Effector CD8-positive, alpha-beta T cell (primary cell): ENCODE results near the gene ZNF587B.
"Not testable (repeated sequence)": the region's sequence is repeated elsewhere in the genome, so short reads cannot be mapped to it uniquely, and the experiment has no call there.

Experiments
- DNase-seq: peaks from one replicate; lab custom pipeline; 2025; lab: John Stamatoyannopoulos, UW
- total RNA-seq, 4 experiments: gene quantifications; one replicate each; lab custom pipeline; 2026; lab: John Stamatoyannopoulos, UW

Gene ZNF587B
- total RNA-seq = 44.7 to 51.4 (median 46.8) reads per million in 4 experiments

- DNase-seq = peak; percentile 31
Measured at GRCh38 chr19:57830071-57830602, at the start of gene ZNF587B. TSS of gene ZNF587B (plus strand) at chr19:57830299. CDS start at chr19:57830529, 230 bp downstream.

GRCh38 chr19:57786286-57786685, 43.8 kb upstream of the ZNF587B start:
- DNase-seq = no peak

GRCh38 chr19:57786906-57787305, 43.2 kb upstream of the ZNF587B start:
- no peak for DNase-seq

- no peak for DNase-seq
Measured at GRCh38 chr19:57788114-57788692, 41.9 kb upstream of the ZNF587B start.

- DNase-seq = no peak
Measured at GRCh38 chr19:57789288-57789687, 40.8 kb upstream of the ZNF587B start.

- not testable (repeated sequence) for DNase-seq
Measured at GRCh38 chr19:57796580-57796979, 33.5 kb upstream of the ZNF587B start.

- no peak for DNase-seq
Measured at GRCh38 chr19:57800696-57801095, 29.4 kb upstream of the ZNF587B start.

- DNase-seq = no peak
Measured at GRCh38 chr19:57802269-57802668, 27.8 kb upstream of the ZNF587B start.

- DNase-seq = no peak
Measured at GRCh38 chr19:57803265-57803593, 26.9 kb upstream of the ZNF587B start.

GRCh38 chr19:57803594-57804325, 26.3 kb upstream of the ZNF587B start:
- no peak for DNase-seq

GRCh38 chr19:57807541-57807940, 22.6 kb upstream of the ZNF587B start:
- DNase-seq = no peak

GRCh38 chr19:57810410-57811295, 19.4 kb upstream of the ZNF587B start:
- DNase-seq = not testable (repeated sequence)

- DNase-seq = no peak
Measured at GRCh38 chr19:57812226-57812625, 17.9 kb upstream of the ZNF587B start.

- DNase-seq = not testable (repeated sequence)
Measured at GRCh38 chr19:57812975-57813820, 16.9 kb upstream of the ZNF587B start.

- no peak for DNase-seq
Measured at GRCh38 chr19:57813919-57814504, 16.1 kb upstream of the ZNF587B start.

GRCh38 chr19:57814505-57815246, 15.4 kb upstream of the ZNF587B start, which contains the start of gene ZNF552:
TSS of gene ZNF552 (minus strand) at chr19:57814913. CDS start at chr19:57814743, 170 bp downstream.
- DNase-seq = peak; percentile 69

GRCh38 chr19:57815247-57816075, 14.6 kb upstream of the ZNF587B start:
- no peak for DNase-seq

GRCh38 chr19:57816652-57817051, 13.4 kb upstream of the ZNF587B start:
- DNase-seq = no peak

GRCh38 chr19:57817976-57818375, 12.1 kb upstream of the ZNF587B start:
- DNase-seq = no peak
